ENCODE measurements around the gene RERE. TPM values are rescaled to one million over a fixed set of nuclear protein-coding genes. Genes with fewer than 3 reads are reported as not detected.

RERE gene
- total and polyA plus RNA-seq, 2 experiments from 2014 or later = 148 to 170 TPM

DNA sequence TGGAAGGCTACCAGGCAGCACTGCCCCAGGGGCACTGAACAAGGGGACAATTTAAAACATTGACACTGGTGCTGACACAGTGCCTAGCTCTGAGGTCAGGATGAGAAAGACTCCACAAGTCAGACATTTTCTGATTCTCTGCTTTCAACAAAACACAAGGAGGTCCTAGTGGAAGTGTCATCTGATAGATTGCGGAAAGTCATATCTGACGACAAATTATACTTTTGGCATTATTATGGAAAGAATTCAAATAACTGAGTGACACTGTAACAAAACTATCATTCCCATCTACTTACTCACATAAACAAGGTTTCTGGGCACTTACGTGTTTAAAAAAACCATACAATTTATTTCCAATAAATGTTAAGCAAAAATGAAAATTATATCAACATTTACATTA is 376.0 kb downstream of the RERE start:
- Mint-ChIP-seq H3K4me1 (peaks cover 77% of the 10 kb centered on the region), H3K27ac (peak overlapping the region; percentile 22; the same call in 1 of the 2 replicates), H3K27me3 (ENCODE audit: insufficient read depth, low read depth, poor library complexity) (peaks cover 7% of the 10 kb centered on the region), H3K36me3 (ENCODE audit: low read depth) (peaks cover 7% of the 10 kb centered on the region; the same call in 2 of the 3 replicates), H3K4me3 (no peak overlapping the region), H3K9me3 (peaks cover 6% of the 10 kb centered on the region; the same call in 1 of the 3 replicates)
- H3K4me3 ChIP-seq = no peak overlapping the region
- H3K9me2 ChIP-seq (ENCODE audit: insufficient read depth) = no peaks in the 10 kb centered on the region
- H4K20me1 ChIP-seq (replicated peaks; ENCODE audit: insufficient read depth) = 0 out of 2 replicates have a peak, but pooled peaks cover 7% of the 10 kb centered on the region
- DNase-seq (ENCODE audit: low spot score) = no peak
- H3K4me2 ChIP-seq = no peak overlapping the region
- peaks cover 40% of the 10 kb centered on the region for H3K79me2 ChIP-seq (replicated peaks; ENCODE audit: insufficient read depth)
- TF ChIP-seq EZH2 (IDR thresholded peaks at IDR 0.05; ENCODE audit: low read depth, unreplicated experiment) (no peak), ZNF114 (CRISPR knock-in tag; IDR thresholded peaks at IDR 0.05) (no peak), STAT1 (IDR thresholded peaks at IDR 0.05; ENCODE audit: unreplicated experiment) (no peak), NANOG (IDR thresholded peaks at IDR 0.05; ENCODE audit: borderline replicate concordance) (no peak), EZH2phosphoT487 (IDR thresholded peaks at IDR 0.05; ENCODE audit: unreplicated experiment) (no peak), POLR2AphosphoS5 (IDR thresholded peaks at IDR 0.05; ENCODE audit: low read depth) (no peak), ZNF331 (CRISPR knock-in tag; IDR thresholded peaks at IDR 0.05; ENCODE audit: low read depth) (no peak), CREB1 (CRISPR knock-in tag; IDR thresholded peaks at IDR 0.05; ENCODE audit: low read depth) (no peak), JUNB (IDR thresholded peaks at IDR 0.05; ENCODE audit: unreplicated experiment) (no peak)
- TF ChIP-seq, protein P1, sequence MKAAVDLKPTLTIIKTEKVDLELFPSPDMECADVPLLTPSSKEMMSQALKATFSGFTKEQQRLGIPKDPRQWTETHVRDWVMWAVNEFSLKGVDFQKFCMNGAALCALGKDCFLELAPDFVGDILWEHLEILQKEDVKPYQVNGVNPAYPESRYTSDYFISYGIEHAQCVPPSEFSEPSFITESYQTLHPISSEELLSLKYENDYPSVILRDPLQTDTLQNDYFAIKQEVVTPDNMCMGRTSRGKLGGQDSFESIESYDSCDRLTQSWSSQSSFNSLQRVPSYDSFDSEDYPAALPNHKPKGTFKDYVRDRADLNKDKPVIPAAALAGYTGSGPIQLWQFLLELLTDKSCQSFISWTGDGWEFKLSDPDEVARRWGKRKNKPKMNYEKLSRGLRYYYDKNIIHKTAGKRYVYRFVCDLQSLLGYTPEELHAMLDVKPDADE (IDR thresholded peaks at IDR 0.05) = no peak
- TF ChIP-seq, protein P2, sequence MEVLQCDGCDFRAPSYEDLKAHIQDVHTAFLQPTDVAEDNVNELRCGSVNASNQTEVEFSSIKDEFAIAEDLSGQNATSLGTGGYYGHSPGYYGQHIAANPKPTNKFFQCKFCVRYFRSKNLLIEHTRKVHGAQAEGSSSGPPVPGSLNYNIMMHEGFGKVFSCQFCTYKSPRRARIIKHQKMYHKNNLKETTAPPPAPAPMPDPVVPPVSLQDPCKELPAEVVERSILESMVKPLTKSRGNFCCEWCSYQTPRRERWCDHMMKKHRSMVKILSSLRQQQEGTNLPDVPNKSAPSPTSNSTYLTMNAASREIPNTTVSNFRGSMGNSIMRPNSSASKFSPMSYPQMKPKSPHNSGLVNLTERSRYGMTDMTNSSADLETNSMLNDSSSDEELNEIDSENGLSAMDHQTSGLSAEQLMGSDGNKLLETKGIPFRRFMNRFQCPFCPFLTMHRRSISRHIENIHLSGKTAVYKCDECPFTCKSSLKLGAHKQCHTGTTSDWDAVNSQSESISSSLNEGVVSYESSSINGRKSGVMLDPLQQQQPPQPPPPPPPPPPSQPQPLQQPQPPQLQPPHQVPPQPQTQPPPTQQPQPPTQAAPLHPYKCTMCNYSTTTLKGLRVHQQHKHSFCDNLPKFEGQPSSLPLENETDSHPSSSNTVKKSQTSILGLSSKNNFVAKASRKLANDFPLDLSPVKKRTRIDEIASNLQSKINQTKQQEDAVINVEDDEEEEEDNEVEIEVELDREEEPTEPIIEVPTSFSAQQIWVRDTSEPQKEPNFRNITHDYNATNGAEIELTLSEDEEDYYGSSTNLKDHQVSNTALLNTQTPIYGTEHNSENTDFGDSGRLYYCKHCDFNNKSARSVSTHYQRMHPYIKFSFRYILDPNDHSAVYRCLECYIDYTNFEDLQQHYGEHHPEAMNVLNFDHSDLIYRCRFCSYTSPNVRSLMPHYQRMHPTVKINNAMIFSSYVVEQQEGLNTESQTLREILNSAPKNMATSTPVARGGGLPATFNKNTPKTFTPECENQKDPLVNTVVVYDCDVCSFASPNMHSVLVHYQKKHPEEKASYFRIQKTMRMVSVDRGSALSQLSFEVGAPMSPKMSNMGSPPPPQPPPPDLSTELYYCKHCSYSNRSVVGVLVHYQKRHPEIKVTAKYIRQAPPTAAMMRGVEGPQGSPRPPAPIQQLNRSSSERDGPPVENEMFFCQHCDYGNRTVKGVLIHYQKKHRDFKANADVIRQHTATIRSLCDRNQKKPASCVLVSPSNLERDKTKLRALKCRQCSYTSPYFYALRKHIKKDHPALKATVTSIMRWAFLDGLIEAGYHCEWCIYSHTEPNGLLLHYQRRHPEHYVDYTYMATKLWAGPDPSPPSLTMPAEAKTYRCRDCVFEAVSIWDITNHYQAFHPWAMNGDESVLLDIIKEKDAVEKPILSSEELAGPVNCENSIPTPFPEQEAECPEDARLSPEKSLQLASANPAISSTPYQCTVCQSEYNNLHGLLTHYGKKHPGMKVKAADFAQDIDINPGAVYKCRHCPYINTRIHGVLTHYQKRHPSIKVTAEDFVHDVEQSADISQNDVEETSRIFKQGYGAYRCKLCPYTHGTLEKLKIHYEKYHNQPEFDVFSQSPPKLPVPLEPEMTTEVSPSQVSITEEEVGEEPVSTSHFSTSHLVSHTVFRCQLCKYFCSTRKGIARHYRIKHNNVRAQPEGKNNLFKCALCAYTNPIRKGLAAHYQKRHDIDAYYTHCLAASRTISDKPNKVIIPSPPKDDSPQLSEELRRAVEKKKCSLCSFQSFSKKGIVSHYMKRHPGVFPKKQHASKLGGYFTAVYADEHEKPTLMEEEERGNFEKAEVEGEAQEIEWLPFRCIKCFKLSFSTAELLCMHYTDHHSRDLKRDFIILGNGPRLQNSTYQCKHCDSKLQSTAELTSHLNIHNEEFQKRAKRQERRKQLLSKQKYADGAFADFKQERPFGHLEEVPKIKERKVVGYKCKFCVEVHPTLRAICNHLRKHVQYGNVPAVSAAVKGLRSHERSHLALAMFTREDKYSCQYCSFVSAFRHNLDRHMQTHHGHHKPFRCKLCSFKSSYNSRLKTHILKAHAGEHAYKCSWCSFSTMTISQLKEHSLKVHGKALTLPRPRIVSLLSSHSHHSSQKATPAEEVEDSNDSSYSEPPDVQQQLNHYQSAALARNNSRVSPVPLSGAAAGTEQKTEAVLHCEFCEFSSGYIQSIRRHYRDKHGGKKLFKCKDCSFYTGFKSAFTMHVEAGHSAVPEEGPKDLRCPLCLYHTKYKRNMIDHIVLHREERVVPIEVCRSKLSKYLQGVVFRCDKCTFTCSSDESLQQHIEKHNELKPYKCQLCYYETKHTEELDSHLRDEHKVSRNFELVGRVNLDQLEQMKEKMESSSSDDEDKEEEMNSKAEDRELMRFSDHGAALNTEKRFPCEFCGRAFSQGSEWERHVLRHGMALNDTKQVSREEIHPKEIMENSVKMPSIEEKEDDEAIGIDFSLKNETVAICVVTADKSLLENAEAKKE (CRISPR knock-in tag; IDR thresholded peaks at IDR 0.05) = no peak
- TF ChIP-seq, protein P3, sequence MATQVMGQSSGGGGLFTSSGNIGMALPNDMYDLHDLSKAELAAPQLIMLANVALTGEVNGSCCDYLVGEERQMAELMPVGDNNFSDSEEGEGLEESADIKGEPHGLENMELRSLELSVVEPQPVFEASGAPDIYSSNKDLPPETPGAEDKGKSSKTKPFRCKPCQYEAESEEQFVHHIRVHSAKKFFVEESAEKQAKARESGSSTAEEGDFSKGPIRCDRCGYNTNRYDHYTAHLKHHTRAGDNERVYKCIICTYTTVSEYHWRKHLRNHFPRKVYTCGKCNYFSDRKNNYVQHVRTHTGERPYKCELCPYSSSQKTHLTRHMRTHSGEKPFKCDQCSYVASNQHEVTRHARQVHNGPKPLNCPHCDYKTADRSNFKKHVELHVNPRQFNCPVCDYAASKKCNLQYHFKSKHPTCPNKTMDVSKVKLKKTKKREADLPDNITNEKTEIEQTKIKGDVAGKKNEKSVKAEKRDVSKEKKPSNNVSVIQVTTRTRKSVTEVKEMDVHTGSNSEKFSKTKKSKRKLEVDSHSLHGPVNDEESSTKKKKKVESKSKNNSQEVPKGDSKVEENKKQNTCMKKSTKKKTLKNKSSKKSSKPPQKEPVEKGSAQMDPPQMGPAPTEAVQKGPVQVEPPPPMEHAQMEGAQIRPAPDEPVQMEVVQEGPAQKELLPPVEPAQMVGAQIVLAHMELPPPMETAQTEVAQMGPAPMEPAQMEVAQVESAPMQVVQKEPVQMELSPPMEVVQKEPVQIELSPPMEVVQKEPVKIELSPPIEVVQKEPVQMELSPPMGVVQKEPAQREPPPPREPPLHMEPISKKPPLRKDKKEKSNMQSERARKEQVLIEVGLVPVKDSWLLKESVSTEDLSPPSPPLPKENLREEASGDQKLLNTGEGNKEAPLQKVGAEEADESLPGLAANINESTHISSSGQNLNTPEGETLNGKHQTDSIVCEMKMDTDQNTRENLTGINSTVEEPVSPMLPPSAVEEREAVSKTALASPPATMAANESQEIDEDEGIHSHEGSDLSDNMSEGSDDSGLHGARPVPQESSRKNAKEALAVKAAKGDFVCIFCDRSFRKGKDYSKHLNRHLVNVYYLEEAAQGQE (IDR thresholded peaks at IDR 0.05; ENCODE audit: unreplicated experiment) = no peak
- TF ChIP-seq, protein P4, sequence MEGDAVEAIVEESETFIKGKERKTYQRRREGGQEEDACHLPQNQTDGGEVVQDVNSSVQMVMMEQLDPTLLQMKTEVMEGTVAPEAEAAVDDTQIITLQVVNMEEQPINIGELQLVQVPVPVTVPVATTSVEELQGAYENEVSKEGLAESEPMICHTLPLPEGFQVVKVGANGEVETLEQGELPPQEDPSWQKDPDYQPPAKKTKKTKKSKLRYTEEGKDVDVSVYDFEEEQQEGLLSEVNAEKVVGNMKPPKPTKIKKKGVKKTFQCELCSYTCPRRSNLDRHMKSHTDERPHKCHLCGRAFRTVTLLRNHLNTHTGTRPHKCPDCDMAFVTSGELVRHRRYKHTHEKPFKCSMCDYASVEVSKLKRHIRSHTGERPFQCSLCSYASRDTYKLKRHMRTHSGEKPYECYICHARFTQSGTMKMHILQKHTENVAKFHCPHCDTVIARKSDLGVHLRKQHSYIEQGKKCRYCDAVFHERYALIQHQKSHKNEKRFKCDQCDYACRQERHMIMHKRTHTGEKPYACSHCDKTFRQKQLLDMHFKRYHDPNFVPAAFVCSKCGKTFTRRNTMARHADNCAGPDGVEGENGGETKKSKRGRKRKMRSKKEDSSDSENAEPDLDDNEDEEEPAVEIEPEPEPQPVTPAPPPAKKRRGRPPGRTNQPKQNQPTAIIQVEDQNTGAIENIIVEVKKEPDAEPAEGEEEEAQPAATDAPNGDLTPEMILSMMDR (conservative IDR thresholded peaks at IDR 0.05; ENCODE audit: low read depth in 2 of 2) = no peak
- ATAC-seq = no peak
- peaks cover 10% of the 10 kb centered on the region for H3F3A ChIP-seq (replicated peaks; ENCODE audit: low read depth)
- H3K27me3 ChIP-seq (ENCODE audit: insufficient read depth) = no peaks in the 10 kb centered on the region
- H3K4me1 ChIP-seq (ENCODE audit: insufficient read depth) = peaks cover 67% of the 10 kb centered on the region
- no peaks in the 10 kb centered on the region for H3K36me3 ChIP-seq (ENCODE audit: insufficient read depth)
- H2AFZ ChIP-seq = no peak overlapping the region
- H3K27ac ChIP-seq (ENCODE audit: low read depth) = no peak overlapping the region
